ENCODE measurements around the gene CLEC20A.
"Not testable (repeated sequence)": the region's sequence is repeated elsewhere in the genome, so short reads cannot be mapped to it uniquely, and the experiment has no call there.

CLEC20A gene

DNA sequence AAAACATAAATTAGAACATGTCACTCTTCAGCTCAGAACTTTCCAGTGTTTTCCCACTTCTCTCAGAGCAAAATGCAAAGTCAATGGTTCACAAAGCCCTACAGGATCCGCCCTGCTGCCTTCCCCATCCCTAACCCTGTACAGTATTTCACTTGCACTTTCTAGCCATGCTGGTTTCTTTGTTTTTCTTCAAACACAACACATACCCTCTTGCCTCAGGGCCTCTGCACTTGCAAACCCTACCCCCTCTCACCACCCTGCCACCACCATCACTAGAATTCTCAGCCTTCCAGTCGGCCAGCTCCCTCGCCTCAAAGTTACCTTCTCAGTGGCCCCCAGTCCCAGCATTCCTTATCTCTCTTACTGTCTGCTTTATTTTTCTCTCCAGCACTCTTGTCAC, 33.7 kb upstream of the CLEC20A start:
- in situ Hi-C loops (cut with MboI; ENCODE audit: low sequenced_read_pairs): loop anchor here (25.0 kb wide), 3 partner anchors 232 to 832 kb away; partner anchors contain the start of gene AXDND1

GRCh38 chr1:178530037-178530402, 33.3 kb upstream of the CLEC20A start:
- in situ Hi-C loops (cut with MboI; ENCODE audit: low sequenced_read_pairs): loop anchor here (25.0 kb wide), 3 partner anchors 232 to 832 kb away; partner anchors contain the start of gene AXDND1

DNA sequence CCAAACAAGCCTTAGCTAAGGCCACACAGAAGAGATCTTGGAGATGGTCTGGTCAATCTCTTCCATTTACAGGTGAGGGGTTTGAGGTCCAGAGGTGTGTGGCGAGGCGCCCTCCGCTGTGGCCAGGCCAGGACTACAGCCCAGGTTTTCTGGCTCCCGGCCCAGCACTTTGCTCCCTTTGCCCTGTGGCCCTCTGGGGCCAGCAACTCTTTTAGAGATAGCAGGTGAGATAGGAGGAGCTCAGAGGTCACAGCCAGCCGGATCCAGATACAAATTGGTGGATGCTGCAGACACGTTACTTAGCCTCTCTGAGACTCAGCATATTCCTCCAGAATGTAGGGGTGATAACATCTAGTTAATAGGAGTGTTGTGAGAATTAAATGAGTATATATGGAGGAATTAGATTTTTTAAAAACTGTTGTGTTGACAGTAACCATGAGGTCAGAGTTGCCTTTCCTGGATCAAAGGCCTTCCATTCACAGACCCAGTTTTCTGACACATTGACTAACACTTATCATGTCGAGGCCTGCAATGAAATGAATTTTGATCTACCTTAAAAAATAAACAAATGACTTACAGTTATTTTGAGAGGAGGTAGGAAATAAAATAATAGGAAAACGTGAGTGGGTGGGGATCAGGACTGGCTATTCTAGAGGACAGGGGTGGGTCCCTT, 32.7 kb upstream of the CLEC20A start:
- in situ Hi-C loops (cut with MboI; ENCODE audit: low sequenced_read_pairs): loop anchor here (25.0 kb wide), 3 partner anchors 233 to 833 kb away; partner anchors contain the start of gene AXDND1

DNA sequence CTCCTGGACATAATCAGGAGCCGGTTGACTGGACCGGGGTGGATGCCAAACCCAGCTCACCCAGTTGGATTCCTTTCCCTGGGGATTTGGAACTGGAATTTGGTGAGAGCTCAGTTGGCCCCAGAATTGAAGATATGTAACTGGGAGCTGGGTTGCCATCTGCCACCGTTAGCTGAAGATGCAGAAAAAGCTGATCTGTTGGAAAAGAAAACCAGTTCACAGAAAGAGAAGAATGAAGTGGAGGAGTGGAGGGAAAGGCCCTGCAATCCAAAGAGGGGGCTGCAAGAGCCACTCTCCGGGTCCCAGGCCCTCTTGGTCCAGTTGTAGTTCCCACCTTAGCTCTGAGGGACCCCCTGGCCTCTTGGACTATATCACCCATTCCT, 32.2 kb upstream of the CLEC20A start:
- in situ Hi-C loops (cut with MboI; ENCODE audit: low sequenced_read_pairs): loop anchor here (25.0 kb wide), 3 partner anchors 233 to 833 kb away; partner anchors contain the start of gene AXDND1

DNA sequence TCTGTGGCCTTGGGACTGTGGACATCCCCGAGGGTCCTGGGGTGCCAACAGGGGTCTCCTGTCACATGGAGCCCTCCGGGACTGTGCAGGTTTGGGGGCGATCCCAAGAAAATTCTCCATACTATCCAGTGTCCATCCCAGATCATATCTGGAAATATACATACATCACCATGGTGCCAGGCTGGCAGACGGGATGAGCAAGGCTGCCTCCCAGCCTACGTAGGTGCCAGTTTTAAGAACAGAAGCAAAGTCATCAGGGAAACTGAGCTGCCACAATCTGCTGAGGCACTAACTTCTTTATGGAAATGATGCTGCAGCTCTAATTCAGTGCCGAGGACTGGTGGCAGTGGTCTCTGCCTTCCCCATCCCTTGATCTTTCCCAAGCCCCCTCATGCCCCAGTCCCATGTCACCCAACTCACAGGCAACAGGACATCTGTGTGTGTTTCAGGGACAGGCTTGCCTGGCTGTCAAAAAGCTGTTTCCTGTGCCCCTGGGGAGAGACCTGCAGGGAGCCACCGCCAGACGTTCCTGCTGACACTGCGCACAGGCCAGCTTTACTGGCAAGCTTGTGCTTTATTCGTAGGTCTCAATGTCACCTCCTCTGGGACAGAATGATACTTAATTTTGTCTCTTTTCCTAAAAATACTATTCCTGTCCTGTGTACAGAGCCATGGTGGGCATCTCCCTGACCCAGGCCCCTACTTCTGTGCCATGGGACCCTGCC, 31.6 kb upstream of the CLEC20A start:
- in situ Hi-C loops (cut with MboI; ENCODE audit: low sequenced_read_pairs): loop anchor here (25.0 kb wide), 3 partner anchors 234 to 834 kb away; partner anchors contain the start of gene AXDND1

DNA sequence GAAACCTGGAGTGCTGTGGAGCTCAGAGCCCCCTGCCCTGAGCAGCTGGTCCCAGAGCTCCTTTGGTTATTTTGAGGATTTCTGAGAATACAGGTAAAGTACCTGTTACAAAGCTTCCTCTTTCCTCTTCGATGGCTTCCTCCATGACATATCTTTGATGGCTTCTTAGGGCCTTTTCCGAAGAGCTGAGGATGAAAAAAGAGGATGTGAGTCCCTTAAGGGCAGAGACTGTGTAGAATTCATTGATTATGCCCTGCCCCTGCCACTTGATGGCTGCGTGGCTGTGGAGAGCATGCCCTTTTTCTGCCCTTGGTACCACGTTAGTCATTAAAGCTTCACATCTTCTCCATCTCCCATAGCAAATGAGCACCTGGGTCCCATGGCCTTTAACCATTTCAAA, 30.4 kb upstream of the CLEC20A start:
- in situ Hi-C loops (cut with MboI; ENCODE audit: low sequenced_read_pairs): loop anchor here (25.0 kb wide), 3 partner anchors 235 to 835 kb away; partner anchors contain the start of gene AXDND1

GRCh38 chr1:178521241-178521640, 24.5 kb upstream of the CLEC20A start:
- in situ Hi-C loops (cut with MboI; ENCODE audit: low sequenced_read_pairs): no loop called here

GRCh38 chr1:178520803-178521202, 24.0 kb upstream of the CLEC20A start:
- in situ Hi-C loops (cut with MboI; ENCODE audit: low sequenced_read_pairs): no loop called here

- in situ Hi-C loops (cut with MboI; ENCODE audit: low sequenced_read_pairs): no loop called here
Measured at GRCh38 chr1:178518894-178519293, 22.1 kb upstream of the CLEC20A start.

GRCh38 chr1:178516110-178516509, 19.3 kb upstream of the CLEC20A start:
- in situ Hi-C loops (cut with MboI; ENCODE audit: low sequenced_read_pairs): no loop called here

DNA sequence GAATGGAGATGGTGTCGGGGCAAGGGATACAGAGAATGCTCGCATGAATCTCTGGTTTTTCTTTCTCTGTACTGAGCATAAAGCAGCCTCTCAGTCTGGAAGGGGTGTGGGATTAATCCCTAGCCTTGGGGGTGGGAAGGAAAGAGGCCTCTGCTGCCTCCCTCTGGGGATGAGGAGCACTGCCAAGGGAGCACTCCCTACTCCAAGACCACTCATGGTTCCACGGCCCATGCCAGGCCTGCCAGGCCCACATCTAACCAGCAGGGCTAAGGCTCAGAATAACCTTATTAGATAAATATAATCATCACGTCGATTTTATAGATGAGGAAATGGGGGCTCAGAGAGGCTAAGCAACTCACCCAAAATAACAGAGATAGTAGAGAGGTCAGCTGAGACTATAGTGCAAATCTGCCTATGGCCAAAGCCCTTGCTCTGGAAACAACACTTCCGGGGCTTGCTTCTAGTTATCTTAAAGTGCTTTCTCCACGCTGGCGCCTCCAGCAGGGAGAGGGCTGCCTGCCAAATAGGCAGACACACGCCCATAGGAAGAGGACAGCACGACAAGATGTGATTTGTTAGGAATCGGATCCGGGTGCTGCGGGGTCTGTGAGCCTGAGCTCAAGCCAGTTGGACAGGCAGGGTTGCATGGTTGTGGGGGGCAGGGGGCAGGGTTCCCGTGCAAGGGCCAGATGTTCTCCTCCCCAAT, 16.7 kb upstream of the CLEC20A start:
- in situ Hi-C loops (cut with MboI; ENCODE audit: low sequenced_read_pairs): no loop called here

GRCh38 chr1:178512566-178513277, 16.0 kb upstream of the CLEC20A start, which contains the start of gene TEX35:
TEX35 (plus strand) TSS chr1:178513109; CDS start chr1:178513189, 80 bp downstream.
- in situ Hi-C loops (cut with MboI; ENCODE audit: low sequenced_read_pairs): no loop called here

- in situ Hi-C loops (cut with MboI; ENCODE audit: low sequenced_read_pairs): no loop called here
Measured at GRCh38 chr1:178510155-178510554, 13.4 kb upstream of the CLEC20A start.

GRCh38 chr1:178509414-178510007, 12.7 kb upstream of the CLEC20A start:
- in situ Hi-C loops (cut with MboI; ENCODE audit: low sequenced_read_pairs): no loop called here

GRCh38 chr1:178506669-178507068, 9.9 kb upstream of the CLEC20A start:
- in situ Hi-C loops (cut with MboI; ENCODE audit: low sequenced_read_pairs): no loop called here

GRCh38 chr1:178506177-178506576, 9.4 kb upstream of the CLEC20A start:
- in situ Hi-C loops (cut with MboI; ENCODE audit: low sequenced_read_pairs): no loop called here

- in situ Hi-C loops (cut with MboI; ENCODE audit: low sequenced_read_pairs): no loop called here
Measured at GRCh38 chr1:178504286-178504685, 7.5 kb upstream of the CLEC20A start.

DNA sequence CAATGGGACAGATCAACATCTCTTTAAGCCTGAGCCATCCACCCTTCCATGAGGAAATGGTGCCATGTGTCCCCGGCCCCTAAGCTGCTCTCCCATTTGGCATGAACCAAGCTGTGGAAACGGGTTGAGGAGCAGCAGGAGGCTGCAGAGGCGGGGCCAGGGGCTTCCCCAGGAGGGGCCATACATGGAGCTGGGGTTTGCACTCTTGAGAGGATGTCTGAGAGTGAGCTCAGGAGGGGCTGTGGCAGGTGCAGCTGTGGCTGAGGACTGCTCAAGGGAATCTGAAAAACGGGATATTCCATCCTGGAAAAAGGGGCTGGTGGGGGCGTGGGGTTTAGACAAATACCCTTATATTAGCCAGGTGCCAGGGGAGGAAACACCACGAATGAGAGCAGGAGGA, 7.1 kb upstream of the CLEC20A start:
- in situ Hi-C loops (cut with MboI; ENCODE audit: low sequenced_read_pairs): no loop called here

GRCh38 chr1:178503316-178503715, 6.6 kb upstream of the CLEC20A start:
- in situ Hi-C loops (cut with MboI; ENCODE audit: low sequenced_read_pairs): not testable (repeated sequence)

GRCh38 chr1:178502856-178503255, 6.1 kb upstream of the CLEC20A start:
- in situ Hi-C loops (cut with MboI; ENCODE audit: low sequenced_read_pairs): no loop called here
